ENCODE data around the gene SH2D4B. TPM values are rescaled to one million over a fixed set of nuclear protein-coding genes. Genes with fewer than 3 reads are reported as not detected.

Gene SH2D4B
- total RNA-seq, 1 donor from 2014 or later = 0.12 TPM

GRCh38 chr10:80585812-80586211 lies 48.1 kb downstream of the SH2D4B start:
- peaks cover 3% of the 10 kb centered on the region for H3K27me3 Mint-ChIP-seq
- H3K4me1 Mint-ChIP-seq (ENCODE audit: low read depth) = no peaks in the 10 kb centered on the region
- no peak overlapping the region for H3K4me3 Mint-ChIP-seq (ENCODE audit: low read depth)
- no peak overlapping the region for H3K27ac Mint-ChIP-seq
- no peak for DNase-seq (ENCODE audit: low spot score, unreplicated experiment)
- no peak for TF ChIP-seq CTCF (IDR thresholded peaks at IDR 0.05; ENCODE audit: unreplicated experiment)
- peaks cover 1% of the 10 kb centered on the region for H3K36me3 Mint-ChIP-seq (ENCODE audit: insufficient read depth)
- H3K9me3 Mint-ChIP-seq (ENCODE audit: low read depth) = peaks cover 11% of the 10 kb centered on the region

GRCh38 chr10:80588546-80588945 lies 50.8 kb downstream of the SH2D4B start:
- Mint-ChIP-seq H3K4me3 (ENCODE audit: low read depth) (no peak overlapping the region), H3K27ac (no peak overlapping the region), H3K36me3 (ENCODE audit: insufficient read depth) (peaks cover 1% of the 10 kb centered on the region), H3K27me3 (no peaks in the 10 kb centered on the region), H3K9me3 (ENCODE audit: low read depth) (peaks cover 13% of the 10 kb centered on the region), H3K4me1 (ENCODE audit: low read depth) (no peaks in the 10 kb centered on the region)
- no peak for DNase-seq (ENCODE audit: low spot score, unreplicated experiment)
- no peak for TF ChIP-seq CTCF (IDR thresholded peaks at IDR 0.05; ENCODE audit: unreplicated experiment)

- H3K27me3 Mint-ChIP-seq = no peaks in the 10 kb centered on the region
- no peaks in the 10 kb centered on the region for H3K4me1 Mint-ChIP-seq (ENCODE audit: low read depth)
- peaks cover 14% of the 10 kb centered on the region for H3K9me3 Mint-ChIP-seq (ENCODE audit: low read depth)
- H3K4me3 Mint-ChIP-seq (ENCODE audit: low read depth) = no peak overlapping the region
- H3K27ac Mint-ChIP-seq = no peak overlapping the region
- no peak for DNase-seq (ENCODE audit: low spot score, unreplicated experiment)
- no peak for TF ChIP-seq CTCF (IDR thresholded peaks at IDR 0.05; ENCODE audit: unreplicated experiment)
- peaks cover 1% of the 10 kb centered on the region for H3K36me3 Mint-ChIP-seq (ENCODE audit: insufficient read depth)
These were observed 52.1 kb downstream of the SH2D4B start for GRCh38 chr10:80589726-80590373.

- peaks cover 14% of the 10 kb centered on the region for H3K9me3 Mint-ChIP-seq (ENCODE audit: low read depth)
- no peak for TF ChIP-seq CTCF (IDR thresholded peaks at IDR 0.05; ENCODE audit: unreplicated experiment)
- DNase-seq (ENCODE audit: low spot score, unreplicated experiment) = no peak
- no peak overlapping the region for H3K27ac Mint-ChIP-seq
- H3K36me3 Mint-ChIP-seq (ENCODE audit: insufficient read depth) = peaks cover 1% of the 10 kb centered on the region
- peaks cover 2% of the 10 kb centered on the region for H3K4me1 Mint-ChIP-seq (ENCODE audit: low read depth)
- H3K4me3 Mint-ChIP-seq (ENCODE audit: low read depth) = no peak overlapping the region
- H3K27me3 Mint-ChIP-seq = no peaks in the 10 kb centered on the region
These were observed 53.0 kb downstream of the SH2D4B start for GRCh38 chr10:80590585-80591125.

- Mint-ChIP-seq H3K9me3 (ENCODE audit: low read depth) (peaks cover 4% of the 10 kb centered on the region), H3K4me3 (ENCODE audit: low read depth) (no peak overlapping the region), H3K27ac (no peak overlapping the region), H3K36me3 (ENCODE audit: insufficient read depth) (no peaks in the 10 kb centered on the region), H3K4me1 (ENCODE audit: low read depth) (peaks cover 4% of the 10 kb centered on the region), H3K27me3 (no peaks in the 10 kb centered on the region)
- DNase-seq (ENCODE audit: low spot score, unreplicated experiment) = no peak
- TF ChIP-seq CTCF (IDR thresholded peaks at IDR 0.05; ENCODE audit: unreplicated experiment) = peak; percentile 66
These were observed 58.9 kb downstream of the SH2D4B start for GRCh38 chr10:80596391-80597257.
